Endothelial cell of umbilical vein (primary cell): ENCODE measurements around the gene IL16. TPM values are rescaled to one million over a fixed set of nuclear protein-coding genes. Genes with fewer than 3 reads are reported as not detected.

Experiments used
- BruUV-seq: library from RNA; stranded (reverse); fragments of 400-500 nt; replicated peaks from 2 replicates; lab custom pipeline; 2021; lab: Mats Ljungman, UMichigan
- CTCF ChIA-PET: fragments of 300-600, 350-600 bp; sonication (Branson Sonifier 250); formaldehyde crosslinking; loops from one replicate; lab custom pipeline; 2021; ENCODE audit warnings: antibody characterized with exemption, inconsistent platforms; lab: Charles Lee
- POLR2A ChIA-PET: fragments of 300-600, 350-600 bp; sonication (Branson Sonifier 250); formaldehyde crosslinking; loops from one replicate; lab custom pipeline; 2021; ENCODE audit warnings: antibody characterized with exemption, inconsistent platforms; lab: Charles Lee
- DNase-seq: peaks from one replicate; pipeline ENCODE4 v3.0.0-alpha.2; 2011; ENCODE audit warnings: low read depth, low spot score
- FAIRE-seq: peaks from 2 replicates; lab custom pipeline; 2011; peaks lifted over from hg19 to GRCh38; lab: Jason Lieb, UNC
- H2AFZ ChIP-seq: 2 replicates; pipeline ENCODE4 v1.6.0; 2012; ENCODE audit warnings: low read depth, low read length, control low read depth, inconsistent platforms
- H3K27ac ChIP-seq: 2 replicates; pipeline ENCODE4 v1.5.1; 2011; ENCODE audit warnings: low read depth, mild to moderate bottlenecking, control low read depth, low read length, moderate library complexity; ENCODE audit not compliant: insufficient read depth
- H3K27me3 ChIP-seq, 2 experiments: 2 replicates each; pipeline versions ENCODE4 v1.6.0 to v1.6.1; 2011; ENCODE audit warnings: low read length in 2 of 2, mixed read lengths in 1 of 2; ENCODE audit not compliant: control insufficient read depth in 2 of 2, insufficient read depth in 2 of 2
- H3K36me3 ChIP-seq, 2 experiments: 2 replicates in 1 of 2; 3 replicates in 1 of 2; pipeline ENCODE4 v1.5.1; 2011; ENCODE audit warnings: low read length in 2 of 2, mild to moderate bottlenecking in 1 of 2, moderate library complexity in 1 of 2; ENCODE audit not compliant: control insufficient read depth in 2 of 2, insufficient read depth in 2 of 2; ENCODE audit errors: extremely low read depth in 1 of 2
- H3K4me1 ChIP-seq: 3 replicates; pipeline ENCODE4 v1.5.1; 2011; ENCODE audit warnings: mild to moderate bottlenecking, low read length; ENCODE audit not compliant: control insufficient read depth, insufficient read depth; ENCODE audit errors: extremely low read depth
- H3K4me2 ChIP-seq: 2 replicates; pipeline ENCODE4 v1.6.1; 2011; ENCODE audit warnings: low read length, control low read depth, mixed read lengths; ENCODE audit not compliant: insufficient read depth
- H3K4me3 ChIP-seq, 3 experiments: fragments of 200-600 bp in 1 of 3; sonication (generic), shearing (Covaris generic) in 1 of 3; replicated peaks in 1 of 3; 2 replicates each; pipeline ENCODE4 v1.5.1; 2011 to 2016; ENCODE audit warnings: control low read depth in 3 of 3, low read length in 3 of 3, mild to moderate bottlenecking in 2 of 3, inconsistent platforms in 1 of 3, low read depth in 1 of 3, moderate library complexity in 1 of 3; ENCODE audit not compliant: insufficient read depth in 1 of 3
- H3K79me2 ChIP-seq: 2 replicates; pipeline ENCODE4 v1.6.0; 2012; ENCODE audit warnings: low read length, inconsistent platforms; ENCODE audit not compliant: control insufficient read depth, insufficient read depth
- H3K9ac ChIP-seq: replicated peaks from 2 replicates; pipeline ENCODE3; 2011; ENCODE audit warnings: low read length, control low read depth; ENCODE audit not compliant: insufficient read depth; ENCODE audit errors: extremely low read depth
- H3K9me1 ChIP-seq: replicated peaks from 3 replicates; pipeline ENCODE4 v1.6.0; 2011; ENCODE audit warnings: mild to moderate bottlenecking, low read length; ENCODE audit not compliant: control insufficient read depth, insufficient read depth; ENCODE audit errors: extremely low read depth
- H3K9me3 ChIP-seq: replicated peaks from 2 replicates; pipeline ENCODE4 v1.5.1; 2012; ENCODE audit warnings: low read length, inconsistent platforms; ENCODE audit not compliant: control insufficient read depth, insufficient read depth
- H4K20me1 ChIP-seq: replicated peaks from 2 replicates; pipeline ENCODE3; 2011; ENCODE audit warnings: mild to moderate bottlenecking, low read length; ENCODE audit not compliant: control insufficient read depth, insufficient read depth; ENCODE audit errors: extremely low read depth
- EZH2 ChIP-seq: IDR thresholded peaks from 2 replicates; pipeline ENCODE4 v1.6.1; 2012; ENCODE audit warnings: borderline replicate concordance, low read depth, mild to moderate bottlenecking, moderate library complexity, low read length, inconsistent platforms; ENCODE audit not compliant: severe bottlenecking
- FOS ChIP-seq: IDR thresholded peaks from 2 replicates; pipeline ENCODE4 v1.6.1; 2011; ENCODE audit warnings: mild to moderate bottlenecking, low read length, moderate library complexity, borderline replicate concordance; ENCODE audit not compliant: insufficient read depth
- GATA2 ChIP-seq: IDR thresholded peaks from 2 replicates; pipeline ENCODE4 v1.7.0; 2011; ENCODE audit warnings: low read depth, mild to moderate bottlenecking, moderate library complexity, mixed read lengths, low read length; ENCODE audit not compliant: insufficient read length, insufficient read depth
- JUN ChIP-seq: IDR thresholded peaks from 2 replicates; pipeline ENCODE4 v1.6.1; 2011; ENCODE audit warnings: borderline replicate concordance, low read depth; ENCODE audit not compliant: insufficient read length, insufficient read depth
- MAX ChIP-seq: IDR thresholded peaks from 2 replicates; pipeline ENCODE4 v1.6.1; 2011; ENCODE audit not compliant: insufficient read depth, insufficient read length
- MYC ChIP-seq: IDR thresholded peaks from one replicate; pipeline ENCODE4 v1.6.1; 2011; ENCODE audit warnings: mild to moderate bottlenecking, low read depth, low read length
- POLR2A ChIP-seq: IDR thresholded peaks from 2 replicates; pipeline ENCODE4 v1.6.1; 2012; ENCODE audit warnings: low read depth, mild to moderate bottlenecking, control low read depth, low read length
- POLR2AphosphoS5 ChIP-seq: IDR thresholded peaks from 2 replicates; pipeline ENCODE4 v1.6.1; 2012; ENCODE audit warnings: low read depth, mild to moderate bottlenecking, control low read depth, low read length, moderate library complexity; ENCODE audit not compliant: insufficient read depth
- dilution Hi-C: fragments of 300-500 bp; cut with MboI; formaldehyde crosslinking; loops from one replicate; pipeline ENCODE4 v1.15.0; 2019; ENCODE audit warnings: low sequenced_read_pairs; ENCODE audit not compliant: extremely low pct_ligation_motif_present
- intact Hi-C: fragments of 100-400 bp; cut with micrococcal nuclease; formaldehyde crosslinking; loops from one replicate; pipeline ENCODE4 v1.10.0; 2022
- polyA plus RNA-seq, 4 experiments: library from polyadenylated mRNA; depleted of rRNA in 3 of 4; stranded (reverse) in 3 of 4; unstranded in 1 of 4; fragments of >200 nt; gene quantifications; 2 replicates each; pipeline versions ENCODE4 v1.2.1 to v1.2.3, GENCODE V29; 2011 to 2012; ENCODE audit warnings: missing spikeins in 1 of 4
- total RNA-seq: library from RNA; stranded (reverse); gene quantifications from 2 replicates; pipeline ENCODE4 v1.2.3, GENCODE V29; 2021
- TF ChIP-seq, protein P1 (sequence below), 2 donors: IDR thresholded peaks; 1 replicate in 1 of 2; 2 replicates in 1 of 2; pipeline ENCODE4 v1.5.1; 2011; ENCODE audit warnings: low read length in 2 of 2, mild to moderate bottlenecking in 2 of 2, moderate library complexity in 2 of 2, control low read depth in 1 of 2, inconsistent platforms in 1 of 2, low read depth in 1 of 2; ENCODE audit not compliant: insufficient read depth in 1 of 2; ENCODE audit errors: extremely low read depth in 1 of 2

IL16 gene
- total and polyA plus RNA-seq, 2 donors (not counting 3 experiments of a cell fraction or from before 2014, with no cell fraction given), result 0.29 to 2.1 TPM

DNA sequence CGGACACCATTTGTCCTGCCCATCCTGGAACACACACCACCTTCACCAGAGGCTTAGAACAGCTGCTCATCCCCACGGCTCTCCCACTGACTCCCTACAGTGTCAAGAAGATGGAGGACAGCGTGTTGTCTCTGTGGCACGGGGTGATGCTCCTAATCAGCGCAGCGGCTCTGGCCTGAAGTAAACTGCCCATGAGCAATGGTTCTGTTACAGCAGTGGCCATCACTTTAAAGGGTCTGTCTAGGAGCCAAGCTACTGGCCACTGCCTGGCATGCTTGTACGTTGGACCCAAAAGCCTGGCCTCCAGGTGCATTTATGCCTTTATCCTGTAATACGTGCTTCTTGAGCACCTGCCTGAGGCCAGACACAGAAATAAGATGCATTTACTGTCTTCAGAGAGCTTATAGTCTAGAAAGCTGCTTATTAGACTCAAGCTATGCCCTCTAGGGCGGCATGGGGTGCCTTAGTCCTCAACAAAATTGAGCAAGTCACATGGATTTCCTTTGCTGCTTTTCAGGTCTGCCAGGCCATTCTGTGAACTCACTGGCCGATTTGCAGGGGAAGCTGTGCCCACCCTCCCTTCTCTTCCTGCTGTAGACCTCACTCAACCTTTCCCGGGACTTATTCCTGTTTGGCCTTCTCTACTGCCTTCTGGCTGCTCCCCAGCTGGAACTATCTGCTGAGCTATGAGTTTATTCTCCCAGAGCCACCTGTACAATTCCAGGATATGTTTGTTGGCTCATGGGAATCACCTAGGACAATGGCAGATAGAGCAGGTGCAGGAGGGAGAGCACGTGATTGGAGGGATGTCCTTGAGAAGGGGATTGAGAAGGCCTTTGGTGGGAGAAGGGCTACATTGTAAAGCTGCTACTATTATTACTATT is 75.3 kb downstream of the IL16 start:
- no peak for TF ChIP-seq POLR2A
- no peak for TF ChIP-seq MYC
- TF ChIP-seq JUN, result no peak
- no peak for TF ChIP-seq FOS
- TF ChIP-seq POLR2AphosphoS5, result no peak
- no peak for TF ChIP-seq EZH2
- TF ChIP-seq, protein P1, sequence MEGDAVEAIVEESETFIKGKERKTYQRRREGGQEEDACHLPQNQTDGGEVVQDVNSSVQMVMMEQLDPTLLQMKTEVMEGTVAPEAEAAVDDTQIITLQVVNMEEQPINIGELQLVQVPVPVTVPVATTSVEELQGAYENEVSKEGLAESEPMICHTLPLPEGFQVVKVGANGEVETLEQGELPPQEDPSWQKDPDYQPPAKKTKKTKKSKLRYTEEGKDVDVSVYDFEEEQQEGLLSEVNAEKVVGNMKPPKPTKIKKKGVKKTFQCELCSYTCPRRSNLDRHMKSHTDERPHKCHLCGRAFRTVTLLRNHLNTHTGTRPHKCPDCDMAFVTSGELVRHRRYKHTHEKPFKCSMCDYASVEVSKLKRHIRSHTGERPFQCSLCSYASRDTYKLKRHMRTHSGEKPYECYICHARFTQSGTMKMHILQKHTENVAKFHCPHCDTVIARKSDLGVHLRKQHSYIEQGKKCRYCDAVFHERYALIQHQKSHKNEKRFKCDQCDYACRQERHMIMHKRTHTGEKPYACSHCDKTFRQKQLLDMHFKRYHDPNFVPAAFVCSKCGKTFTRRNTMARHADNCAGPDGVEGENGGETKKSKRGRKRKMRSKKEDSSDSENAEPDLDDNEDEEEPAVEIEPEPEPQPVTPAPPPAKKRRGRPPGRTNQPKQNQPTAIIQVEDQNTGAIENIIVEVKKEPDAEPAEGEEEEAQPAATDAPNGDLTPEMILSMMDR (IDR thresholded peaks at IDR 0.05; ENCODE audit: extremely low read depth in 1 of 2, insufficient read depth in 1 of 2, low read depth in 1 of 2, low read length in 2 of 2), result no peak
- TF ChIP-seq GATA2, result no peak
- no peak for TF ChIP-seq MAX
- Histone ChIP-seq H3K27me3 (peaks cover 7 to 8% of the 10 kb centered on the region in 2 experiments), H3K4me1 (no peaks in the 10 kb centered on the region), H4K20me1 (no peaks in the 10 kb centered on the region), H2AFZ (no peak overlapping the region), H3K4me3 (no peak overlapping the region), H3K9me3 (no peaks in the 10 kb centered on the region), H3K9me1 (no peaks in the 10 kb centered on the region), H3K36me3 (no peaks in the 10 kb centered on the region), H3K9ac (no peak overlapping the region), H3K27ac (no peak overlapping the region), H3K4me2 (no peak overlapping the region), H3K79me2 (no peaks in the 10 kb centered on the region)
- intact Hi-C loops, result loop anchor here (10.0 kb wide), 1 partner anchor 773 kb away; the partner anchor contains the start of gene MEX3B
- DNase-seq (no peak), FAIRE-seq (no peak)
- BruUV-seq, result no TSS peak
- ChIA-PET CTCF (interaction anchor here (0.6 to 5.5 kb wide), 5 partner anchors 9 to 164 kb away, joined by 3 to 142 read pairs (median 4); no protein-coding TSS in a partner anchor), POLR2A (no interaction called here)
- dilution Hi-C loops, result no loop called here
